Heart left ventricle (tissue), 16 donors: ENCODE results near the gene SEC24A. TPM values are rescaled to one million over a fixed set of nuclear protein-coding genes. Genes with fewer than 3 reads are reported as not detected.
A peak's percentile ranks its signal among the peaks of the same experiment; 100 is the strongest.
"Not testable (repeated sequence)": the region's sequence is repeated elsewhere in the genome, so short reads cannot be mapped to it uniquely, and the experiment has no call there.

Experiments
- ATAC-seq, 4 donors: fragments of 200-7000 bp; cut with Tn5 transposase; one replicate each; pipeline ENCODE4 v1.9.1; 2020 to 2022; ENCODE audit warnings: moderate library complexity in 4 of 4, mild to moderate bottlenecking in 3 of 4, moderate number of reproducible peaks in 1 of 4
- DNase-seq, 5 donors: peaks; one replicate each; pipeline ENCODE4 v3.0.0-alpha.2; 2020
- H3K27ac ChIP-seq, 12 donors: fragments of 200-600 bp; sonication (generic) in 4 of 12; one replicate each; pipeline versions ENCODE4 v1.5.0 to v1.8.0; 2016 to 2022; ENCODE audit warnings: mild to moderate bottlenecking in 2 of 12
- H3K27me3 ChIP-seq, 9 donors: fragments of 200-600 bp; sonication (generic) in 2 of 9; one replicate each; pipeline versions ENCODE4 v1.5.1 to v1.8.0; 2016 to 2022; ENCODE audit warnings: mild to moderate bottlenecking in 3 of 9
- H3K36me3 ChIP-seq, 9 donors: fragments of 200-600 bp; sonication (generic) in 2 of 9; one replicate each; pipeline versions ENCODE4 v1.5.0 to v1.8.0; 2018 to 2022; ENCODE audit warnings: mild to moderate bottlenecking in 2 of 9
- H3K4me1 ChIP-seq, 12 donors: fragments of 200-600 bp; sonication (generic) in 4 of 12; one replicate each; pipeline versions ENCODE4 v1.5.0 to v1.8.0; 2016 to 2022; ENCODE audit warnings: mild to moderate bottlenecking in 3 of 12
- H3K4me3 ChIP-seq, 12 donors: fragments of 200-600 bp; sonication (generic) in 4 of 12; one replicate each; pipeline versions ENCODE4 v1.5.0 to v1.8.0; 2017 to 2022; ENCODE audit warnings: mild to moderate bottlenecking in 9 of 12, moderate library complexity in 4 of 12
- H3K9me3 ChIP-seq, 12 donors: fragments of 200-600 bp; sonication (generic) in 4 of 12; one replicate each; pipeline versions ENCODE4 v1.5.0 to v1.8.0; 2016 to 2022; ENCODE audit warnings: mild to moderate bottlenecking in 1 of 12
- CTCF ChIP-seq, 12 donors: fragments of 200-600 bp; sonication (generic) in 4 of 12; IDR thresholded peaks; one replicate each; pipeline versions ENCODE4 v1.5.0 to v1.8.0; 2018 to 2022; ENCODE audit warnings: antibody characterized with exemption in 12 of 12, mild to moderate bottlenecking in 5 of 12
- POLR2A ChIP-seq, 2 donors: fragments of 450-650 bp; IDR thresholded peaks; one replicate each; pipeline ENCODE4 v1.6.1; 2017; ENCODE audit warnings: antibody characterized with exemption in 2 of 2, mild to moderate bottlenecking in 2 of 2, moderate library complexity in 2 of 2
- WGBS, 4 donors: extraction: QIAGEN DNeasy Blood & Tissue Kit in 2 of 4; methylation state at CpG; one replicate each; pipeline versions ENCODE4 v1.1.5 to v1.1.7; 2013 to 2018; 5-methylcytosine and 5-hydroxymethylcytosine counted together
- intact Hi-C, 10 donors: fragments of 100-400 bp; cut with DNase I; formaldehyde crosslinking; loops; one replicate each; pipeline versions ENCODE4 v1.11.1 to v1.14.2; 2022
- polyA plus RNA-seq, 2 donors: library from polyadenylated mRNA; stranded (reverse); fragments of 200-250 nt; gene quantifications; one replicate each; pipeline ENCODE4 v1.2.3, GENCODE V29; 2013
- total RNA-seq, 9 donors: library from RNA; depleted of rRNA in 2 of 9; stranded (reverse); fragments of >200 nt in 2 of 9; fragmentation: NEBNext Ultra II Directional in 3 of 9; extraction: Animal tissue kit (Norgen Biotek cat#: 25700) in 3 of 9; gene quantifications; one replicate each; pipeline versions ENCODE4 v1.1.0 to v1.2.4, GENCODE V29; 2016 to 2023
- donor health status: ischemic (EF 13 %, LVEDD 7.1; RV severe dilation, severe dysfunction).
- donor health status: healthy with polysubstance abuse.
- donor health status: DM: no; HTN: yes; CAD: no.
- donor health status: DM: no; HTN: no; CAD: no.
- donor health status: ischemic (EF 25% LVEDD 6.9; RV normal size, moderate dysfunction).
- donor health status: ischemic (EF 25% LVEDD 5.7; RV mildly dilated, moderate dysfunction).
- donor health status: healthy.
- donor health status: DM: yes; HTN: yes; CAD: no.
- donor health status: ischemic (EF 35%, LVEDD 5.7; RV mildly dilated, moderate dysfunction).
- donor health status: nonischemic (EF 11% LVEDD 7.7; RV severe dilation, severe dysfunction).
- donor health status: DM: yes; HTN: yes; CAD: no.
- donor health status: PGD.
- donor health status: ischemic (EF 29% LVEDD 5.4; RV normal size, mild dysfunction).
- donor health status: nonischemic (EF 23%, LVEDD 6.1; RV moderate dilation, normal function).

The SEC24A gene
- total and polyA plus RNA-seq, 11 donors: 2.2 to 15.7 (median 8.6) TPM

GRCh38 chr5:134638760-134639201 lies 9.8 kb upstream of the SEC24A start:
- Histone ChIP-seq H3K9me3 (no peaks in the 10 kb centered on the region), H3K4me1 (no peaks in the 10 kb centered on the region), H3K4me3 (no peak overlapping the region), H3K27me3 (no peaks in the 10 kb centered on the region), H3K27ac (no peak overlapping the region), H3K36me3 (no peaks in the 10 kb centered on the region)
- intact Hi-C loops: no loop called here
- ATAC-seq (no peak), DNase-seq (no peak)
- no peak for TF ChIP-seq POLR2A (IDR thresholded peaks at IDR 0.05)
- TF ChIP-seq CTCF (IDR thresholded peaks at IDR 0.05): no peak
- 88 to 91% (median 89%) methylated on average over 4 of the region's 4 CpGs for WGBS, 4 donors

GRCh38 chr5:134642931-134643530 lies 5.6 kb upstream of the SEC24A start:
- 86 to 95% (median 88%) methylated on average over 6 of the region's 6 CpGs for WGBS, 4 donors
- ATAC-seq: no peak

GRCh38 chr5:134647750-134648424 lies 698 bp upstream of the SEC24A start:
- H3K4me1 ChIP-seq: peaks cover 0 to 53% (median 27%) of the 10 kb centered on the region in 12 donors
- no peaks in the 10 kb centered on the region for H3K9me3 ChIP-seq
- H3K36me3 ChIP-seq: no peaks in the 10 kb centered on the region
- no peak for DNase-seq
- WGBS, 4 donors: 14 to 21% (median 17%) methylated on average over 15 of the region's 15 CpGs
- TF ChIP-seq CTCF (IDR thresholded peaks at IDR 0.05): no peak
- no peak for TF ChIP-seq POLR2A (IDR thresholded peaks at IDR 0.05)
- ATAC-seq: peak in 2 of 4 donors; percentile 8 to 15
- H3K27ac ChIP-seq: peak overlapping the region; percentile 89 to 99 (median 94)
- no peaks in the 10 kb centered on the region for H3K27me3 ChIP-seq
- peak overlapping the region; percentile 77 to 99 (median 90) for H3K4me3 ChIP-seq
- intact Hi-C loops: loop anchor here in 3 of 10 donors (1.0 to 5.0 kb wide), 2 partner anchors 16 to 121 kb away; partner anchors contain the start of genes SAR1B (in 2 of the 3) and JADE2 (in 1 of the 3)

More at GRCh38 chr5:134642931-134643530, 5.6 kb upstream of the SEC24A start:
- intact Hi-C loops: no loop called here
- H3K27ac ChIP-seq: no peak overlapping the region
- H3K9me3 ChIP-seq: no peaks in the 10 kb centered on the region
- H3K36me3 ChIP-seq: no peaks in the 10 kb centered on the region
- no peaks in the 10 kb centered on the region for H3K27me3 ChIP-seq
- TF ChIP-seq POLR2A (IDR thresholded peaks at IDR 0.05): no peak
- DNase-seq: no peak
- no peak overlapping the region for H3K4me3 ChIP-seq
- peaks cover 0 to 22% (median 5%) of the 10 kb centered on the region in 12 donors for H3K4me1 ChIP-seq

GRCh38 chr5:134649163-134649835 lies 714 bp downstream of the SEC24A start:
- peak overlapping the region; percentile 89 to 99 (median 94) for H3K27ac ChIP-seq
- TF ChIP-seq CTCF (IDR thresholded peaks at IDR 0.05) (no peak), POLR2A (IDR thresholded peaks at IDR 0.05) (no peak)
- H3K4me3 ChIP-seq: peak overlapping the region; percentile 77 to 99 (median 90)
- H3K36me3 ChIP-seq: no peaks in the 10 kb centered on the region
- intact Hi-C loops: loop anchor here in 1 of 10 donors (5.0 kb wide), 1 partner anchor 122 kb away; the partner anchor contains the start of gene JADE2
- peaks cover 0 to 53% (median 27%) of the 10 kb centered on the region in 12 donors for H3K4me1 ChIP-seq
- DNase-seq: peak in 1 of 5 donors; percentile 39
- no peaks in the 10 kb centered on the region for H3K27me3 ChIP-seq
- WGBS, 4 donors: 0 to 3% (median 1%) methylated on average over 12 to 18 of the region's 18 CpGs
- peak; percentile 19 to 71 (median 64) for ATAC-seq
- no peaks in the 10 kb centered on the region for H3K9me3 ChIP-seq

GRCh38 chr5:134650660-134651059 lies 2.1 kb downstream of the SEC24A start:
- H3K36me3 ChIP-seq, H3K27me3 ChIP-seq, intact Hi-C loops, DNase-seq, ATAC-seq, H3K9me3 ChIP-seq: not testable (repeated sequence)
- peak overlapping the region in 3 of 12 donors; percentile 31 to 94 (median 92) for H3K27ac ChIP-seq
- H3K4me3 ChIP-seq: peak overlapping the region in 5 of 12 donors; percentile 6 to 92 (median 84)
- peaks cover 0 to 53% (median 27%) of the 10 kb centered on the region in 12 donors for H3K4me1 ChIP-seq
- WGBS, 4 donors: 57 to 78% (median 70%) methylated on average over 6 of the region's 6 CpGs
